Central memory CD8-positive, alpha-beta T cell (primary cell): ENCODE results near the gene COL18A1.
A peak's percentile ranks its signal among the peaks of the same experiment; 100 is the strongest.

Experiments used
- ATAC-seq: fragments of 150-1000 bp; cut with Tn5 transposase; replicated peaks from 2 replicates; pipeline ENCODE4 v1.10.0; 2022; ENCODE audit warnings: mild to moderate bottlenecking, moderate FRiP score, moderate number of reproducible peaks; ENCODE audit not compliant: poor library complexity, severe bottlenecking; ENCODE audit errors: extremely low read depth
- DNase-seq, 2 donors: peaks; one replicate each; pipeline ENCODE4 v3.0.0; 2021; ENCODE audit warnings: low spot score in 2 of 2
- H3K27ac Mint-ChIP-seq: one replicate; pipeline ENCODE4 v1.8.0; 2022; ENCODE audit warnings: low read depth, mild to moderate bottlenecking, moderate library complexity, mixed read lengths
- H3K27me3 Mint-ChIP-seq: one replicate; pipeline ENCODE4 v1.8.0; 2022; ENCODE audit warnings: mixed read lengths
- H3K36me3 Mint-ChIP-seq: one replicate; pipeline ENCODE4 v1.8.0; 2022; ENCODE audit warnings: mild to moderate bottlenecking, moderate library complexity, mixed read lengths; ENCODE audit not compliant: insufficient read depth
- H3K4me1 Mint-ChIP-seq: one replicate; pipeline ENCODE4 v1.8.0; 2022; ENCODE audit warnings: mixed read lengths
- H3K4me3 Mint-ChIP-seq: one replicate; pipeline ENCODE4 v1.8.0; 2022; ENCODE audit warnings: mild to moderate bottlenecking, moderate library complexity, mixed read lengths
- H3K9me3 Mint-ChIP-seq: one replicate; pipeline ENCODE4 v1.8.0; 2022; ENCODE audit warnings: mixed read lengths

Gene COL18A1

DNA sequence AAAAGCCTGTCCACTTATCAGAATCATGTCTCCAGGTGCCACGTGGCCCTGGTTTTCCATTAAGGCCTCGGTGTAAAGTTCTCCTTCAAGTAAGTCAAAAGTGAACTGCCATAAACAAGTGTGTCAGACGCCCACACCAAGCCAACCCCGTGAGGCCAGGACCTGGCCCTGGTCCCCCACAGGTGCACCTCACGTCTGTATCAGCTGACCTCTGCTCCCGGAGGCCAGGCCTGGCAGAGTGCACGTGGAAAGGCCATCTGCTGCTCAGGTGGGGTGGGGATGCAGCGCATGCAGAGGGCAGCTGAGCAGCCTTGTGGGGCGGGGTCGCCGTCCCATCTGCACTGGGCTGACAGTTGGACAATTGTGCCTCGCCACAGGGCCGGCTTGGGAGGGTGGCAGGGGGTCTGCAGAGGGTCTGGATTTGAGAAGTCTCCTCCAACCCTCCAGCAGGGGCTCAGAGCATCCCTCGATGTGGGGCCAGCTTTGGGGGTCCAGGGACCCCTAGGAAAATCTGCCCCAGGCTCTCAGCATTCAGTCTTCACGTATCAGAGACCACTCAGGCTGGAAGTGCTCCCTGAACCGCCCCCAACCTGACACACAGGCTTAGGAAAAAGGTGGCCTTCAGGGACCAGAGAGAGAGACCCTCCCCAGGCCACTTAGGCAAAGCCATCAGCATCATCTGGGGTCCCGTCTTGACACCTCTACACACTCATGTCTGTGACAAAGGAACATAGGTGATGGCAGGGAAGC lies 134.3 kb downstream of the COL18A1 start:
- peak overlapping the region; percentile 27 for H3K4me3 Mint-ChIP-seq
- H3K27me3 Mint-ChIP-seq: no peaks in the 10 kb centered on the region
- H3K27ac Mint-ChIP-seq: no peak overlapping the region
- H3K9me3 Mint-ChIP-seq: no peaks in the 10 kb centered on the region
- ATAC-seq (no peak), DNase-seq (no peak)
- peaks cover 11% of the 10 kb centered on the region for H3K4me1 Mint-ChIP-seq
- peaks cover 1% of the 10 kb centered on the region for H3K36me3 Mint-ChIP-seq

DNA sequence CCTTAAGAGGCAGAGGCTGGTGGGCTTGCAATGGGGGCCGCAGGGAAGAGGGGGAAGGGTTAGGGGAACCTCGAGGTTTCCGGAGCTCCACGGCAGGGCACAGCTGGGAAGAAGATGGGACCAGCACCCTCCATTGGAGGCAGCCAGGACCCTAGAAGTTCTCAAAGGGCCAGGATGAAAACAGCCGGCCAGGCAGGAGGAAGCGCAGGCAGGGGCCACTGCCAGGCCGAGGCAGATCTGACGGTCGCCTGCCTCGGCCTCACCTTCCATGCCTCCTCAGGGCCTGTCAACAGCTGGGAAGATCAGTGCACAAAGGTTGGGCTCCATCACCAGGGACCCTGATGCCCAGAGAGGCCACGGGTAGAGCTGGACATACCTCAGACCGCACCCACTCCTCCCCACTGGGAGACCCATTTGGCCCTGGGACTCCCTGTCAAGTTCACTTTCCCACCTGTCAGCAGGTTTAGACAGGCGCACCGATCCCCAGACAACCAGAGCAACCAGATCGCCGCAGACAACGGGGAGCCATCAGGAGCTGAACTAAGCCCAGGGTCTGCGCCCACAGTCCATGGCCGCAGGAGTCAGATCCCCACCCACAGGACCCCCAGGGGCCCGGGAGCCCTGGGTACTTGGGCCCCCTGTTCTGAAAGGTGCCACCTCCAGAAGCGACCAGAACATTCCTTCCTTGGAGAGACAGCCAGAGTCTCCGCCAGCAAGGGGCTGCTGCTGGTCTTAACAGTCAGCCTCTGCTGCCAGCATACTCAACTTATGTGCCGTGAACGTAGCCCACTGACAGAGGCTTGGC lies 135.0 kb downstream of the COL18A1 start:
- Mint-ChIP-seq H3K9me3 (no peaks in the 10 kb centered on the region), H3K27me3 (no peaks in the 10 kb centered on the region), H3K4me3 (peak overlapping the region; percentile 70), H3K36me3 (peaks cover 1% of the 10 kb centered on the region), H3K4me1 (peaks cover 11% of the 10 kb centered on the region), H3K27ac (peak overlapping the region; percentile 51)
- no peak for DNase-seq
- no peak for ATAC-seq

- no peak for ATAC-seq
- no peak for DNase-seq
- Mint-ChIP-seq H3K4me3 (peak overlapping the region; percentile 70), H3K27ac (peak overlapping the region; percentile 51), H3K9me3 (no peaks in the 10 kb centered on the region), H3K36me3 (peaks cover 1% of the 10 kb centered on the region), H3K4me1 (peaks cover 11% of the 10 kb centered on the region), H3K27me3 (no peaks in the 10 kb centered on the region)
These were observed 135.6 kb downstream of the COL18A1 start for GRCh38 chr21:45540601-45540970.

- peak; percentile 79 for ATAC-seq
- Mint-ChIP-seq H3K4me1 (peaks cover 11% of the 10 kb centered on the region), H3K4me3 (peak overlapping the region; percentile 70), H3K27me3 (no peaks in the 10 kb centered on the region), H3K27ac (peak overlapping the region; percentile 51), H3K9me3 (no peaks in the 10 kb centered on the region), H3K36me3 (peaks cover 1% of the 10 kb centered on the region)
- peak; percentile 49 to 57 for DNase-seq
These were observed 136.5 kb downstream of the COL18A1 start for GRCh38 chr21:45541221-45542039.

DNA sequence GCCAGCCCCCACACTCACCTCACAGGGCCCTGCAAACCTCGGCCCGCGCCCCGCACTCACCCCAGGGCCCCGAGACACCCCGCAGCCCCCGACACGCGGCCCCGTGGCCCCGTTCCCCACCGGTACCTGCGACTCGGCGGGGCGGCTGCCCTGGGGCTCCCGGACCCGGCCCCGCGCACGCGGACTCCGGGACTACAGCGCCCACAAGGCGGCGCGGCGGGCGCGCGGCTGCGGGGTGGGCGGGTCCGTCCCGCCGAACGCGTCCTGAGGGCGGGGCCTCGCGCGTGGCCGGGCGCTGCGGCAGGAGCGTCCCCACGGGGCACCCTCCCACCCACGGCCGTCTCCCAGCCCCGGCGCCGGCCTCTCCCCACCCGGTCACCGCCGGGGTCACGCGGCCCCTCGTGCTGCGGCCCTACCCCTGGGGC lies 137.3 kb downstream of the COL18A1 start, which contains the start of gene SLC19A1:
SLC19A1 (minus strand) TSS at position 199 of the 425 bp plus-strand sequence. CDS start 4,481 bp downstream, outside the sequence.
- H3K27me3 Mint-ChIP-seq: no peaks in the 10 kb centered on the region
- H3K4me1 Mint-ChIP-seq: peaks cover 11% of the 10 kb centered on the region
- peak; percentile 82 for ATAC-seq
- peak within 1 kb of the TSS; percentile 70 for H3K4me3 Mint-ChIP-seq
- no peaks in the 10 kb centered on the region for H3K9me3 Mint-ChIP-seq
- no peak within 1 kb of the TSS for H3K27ac Mint-ChIP-seq
- peaks cover 1% of the 10 kb centered on the region for H3K36me3 Mint-ChIP-seq
- DNase-seq: peak; percentile 26 to 52

DNA sequence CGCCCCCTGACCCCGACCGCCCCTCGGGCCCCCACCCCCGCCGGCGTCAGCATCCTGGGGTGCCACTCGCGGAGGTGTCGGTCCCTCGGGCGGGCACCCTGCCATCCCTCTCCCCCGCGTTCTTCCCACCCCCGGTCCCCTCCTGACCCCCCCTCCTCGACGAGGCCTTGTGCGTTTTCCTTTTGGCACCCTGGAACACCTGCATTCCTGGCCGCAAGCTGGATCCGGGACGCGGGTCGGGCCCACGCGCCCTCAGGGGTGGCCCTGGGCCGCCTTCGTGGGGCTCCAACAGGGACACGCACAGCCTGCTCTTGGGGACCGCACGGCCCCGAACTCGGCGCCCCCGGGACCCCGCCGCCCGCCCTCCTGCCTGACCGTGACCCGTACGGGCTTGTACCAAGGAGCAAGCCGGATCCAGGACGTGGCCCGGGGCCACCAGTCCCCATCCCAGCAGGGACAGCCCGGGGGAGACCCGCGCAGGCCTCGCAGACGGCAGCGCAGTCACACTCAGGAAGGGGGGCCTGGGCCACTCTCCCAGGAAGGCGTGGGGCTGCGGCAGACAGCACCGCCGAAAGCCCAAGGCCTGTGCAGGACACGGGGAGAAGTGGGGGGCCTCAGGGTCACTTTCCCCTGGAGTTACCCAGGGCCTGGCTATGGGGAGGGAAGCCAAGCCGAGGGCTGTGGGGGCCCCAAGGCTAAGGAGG lies 137.9 kb downstream of the COL18A1 start:
- no peak overlapping the region for H3K27ac Mint-ChIP-seq
- peaks cover 11% of the 10 kb centered on the region for H3K4me1 Mint-ChIP-seq
- H3K4me3 Mint-ChIP-seq: peak overlapping the region; percentile 59
- no peaks in the 10 kb centered on the region for H3K9me3 Mint-ChIP-seq
- DNase-seq: peak in 1 of 2 donors; percentile 13
- H3K27me3 Mint-ChIP-seq: no peaks in the 10 kb centered on the region
- ATAC-seq: no peak
- peaks cover 1% of the 10 kb centered on the region for H3K36me3 Mint-ChIP-seq

- Mint-ChIP-seq H3K27ac (no peak overlapping the region), H3K4me1 (peaks cover 11% of the 10 kb centered on the region), H3K4me3 (peak overlapping the region; percentile 59), H3K36me3 (peaks cover 1% of the 10 kb centered on the region), H3K27me3 (no peaks in the 10 kb centered on the region), H3K9me3 (no peaks in the 10 kb centered on the region)
- ATAC-seq (no peak), DNase-seq (peak in 1 of 2 donors; percentile 11)
These were observed 138.4 kb downstream of the COL18A1 start for GRCh38 chr21:45543371-45543709.

- Mint-ChIP-seq H3K36me3 (peaks cover 1% of the 10 kb centered on the region), H3K4me3 (peak overlapping the region; percentile 59), H3K27ac (no peak overlapping the region), H3K9me3 (no peaks in the 10 kb centered on the region), H3K4me1 (peaks cover 11% of the 10 kb centered on the region), H3K27me3 (no peaks in the 10 kb centered on the region)
- ATAC-seq: no peak
- DNase-seq: peak in 1 of 2 donors; percentile 11
These were observed 138.9 kb downstream of the COL18A1 start for GRCh38 chr21:45543710-45544448.

GRCh38 chr21:45544449-45545235 lies 139.7 kb downstream of the COL18A1 start:
- peaks cover 1% of the 10 kb centered on the region for H3K36me3 Mint-ChIP-seq
- no peak for ATAC-seq
- DNase-seq: no peak
- no peak overlapping the region for H3K27ac Mint-ChIP-seq
- no peaks in the 10 kb centered on the region for H3K27me3 Mint-ChIP-seq
- H3K4me1 Mint-ChIP-seq: peaks cover 17% of the 10 kb centered on the region
- H3K4me3 Mint-ChIP-seq: no peak overlapping the region
- H3K9me3 Mint-ChIP-seq: no peaks in the 10 kb centered on the region

GRCh38 chr21:45545236-45545570 lies 140.2 kb downstream of the COL18A1 start:
- Mint-ChIP-seq H3K9me3 (no peaks in the 10 kb centered on the region), H3K27ac (no peak overlapping the region), H3K4me1 (peaks cover 19% of the 10 kb centered on the region), H3K36me3 (no peaks in the 10 kb centered on the region), H3K4me3 (no peak overlapping the region), H3K27me3 (no peaks in the 10 kb centered on the region)
- ATAC-seq (no peak), DNase-seq (no peak)
